OCI-M2 (cell line): ENCODE data around the gene XPNPEP1.
"Not testable (repeated sequence)": the region's sequence is repeated elsewhere in the genome, so short reads cannot be mapped to it uniquely, and the experiment has no call there.

ENCODE experiments used
- DNase-seq: peaks from one replicate; lab custom pipeline; 2025; ENCODE audit not compliant: unreplicated experiment; lab: John Stamatoyannopoulos, UW

Gene XPNPEP1

DNA sequence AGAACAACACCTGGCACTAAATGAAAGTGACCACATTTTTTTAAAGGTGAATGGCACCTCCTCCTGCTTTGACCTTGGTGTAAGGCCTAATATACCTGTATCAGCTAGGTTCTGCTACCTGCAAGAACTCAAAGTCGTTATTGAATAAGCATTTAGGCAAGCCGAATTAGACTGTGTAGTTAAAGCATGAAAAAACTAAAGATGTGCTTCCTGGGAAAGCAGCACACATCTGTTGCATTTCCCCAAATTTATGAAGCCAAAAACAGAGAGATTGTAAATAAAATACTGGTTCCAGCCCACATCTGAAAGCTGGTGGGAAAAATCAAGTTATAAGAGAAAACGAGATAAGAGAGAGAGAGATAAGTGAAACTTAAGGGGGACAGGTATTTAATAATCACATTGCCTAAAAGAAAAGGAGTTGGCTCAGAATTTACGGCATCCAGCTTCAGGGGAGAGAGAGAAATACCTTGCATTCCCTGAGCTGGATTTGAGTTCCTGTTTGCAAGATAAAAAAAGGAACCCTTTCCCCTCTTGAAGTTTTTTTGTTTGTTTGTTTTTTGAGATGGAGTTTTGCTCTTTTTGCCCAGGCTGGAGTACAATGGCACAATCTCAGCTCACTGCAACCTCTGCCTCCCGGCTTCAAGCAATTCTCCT lies 1.8 kb upstream of the XPNPEP1 start:
- no peak for DNase-seq

- no peak for DNase-seq
These were observed 776 bp upstream of the XPNPEP1 start for GRCh38 chr10:109924087-109924486.

GRCh38 chr10:109922358-109922975 lies 844 bp downstream of the XPNPEP1 start:
- no peak for DNase-seq

DNA sequence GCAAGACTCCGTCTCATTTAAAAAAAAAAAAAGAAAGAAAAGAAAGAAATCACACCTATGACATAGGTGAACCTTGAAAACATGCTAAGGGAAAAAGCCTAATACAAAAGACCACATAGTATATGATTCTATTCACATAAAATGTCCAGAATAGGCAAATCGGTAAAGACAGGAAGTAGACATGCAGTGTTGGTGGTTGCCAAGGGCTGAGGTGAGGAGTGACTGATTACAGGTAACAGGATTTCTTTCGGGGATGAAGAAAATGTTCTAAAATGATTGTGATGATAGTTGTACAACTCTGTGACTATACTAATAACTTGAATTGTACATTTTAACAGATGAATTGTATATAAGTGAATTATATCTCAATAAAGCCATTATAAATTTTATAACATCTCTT lies 3.3 kb downstream of the XPNPEP1 start:
- no peak for DNase-seq

DNA sequence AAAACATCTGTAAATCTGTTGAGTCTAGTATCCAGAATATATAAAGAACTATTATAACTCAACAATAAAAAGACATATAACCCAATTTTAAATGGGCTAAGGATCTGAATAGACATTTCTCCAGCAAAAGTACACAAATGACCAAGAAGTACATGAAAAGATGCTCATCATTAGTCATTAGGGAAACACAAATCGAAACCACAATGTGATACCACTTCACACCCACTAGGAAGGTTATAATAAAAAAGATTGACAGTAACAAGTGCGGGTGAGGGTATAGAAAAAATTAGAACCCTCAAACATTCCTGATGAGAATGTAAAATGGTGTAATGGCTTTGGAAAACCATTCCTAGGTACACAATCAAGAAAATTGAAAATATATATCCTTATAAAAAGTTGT lies 4.1 kb downstream of the XPNPEP1 start:
- no peak for DNase-seq

DNA sequence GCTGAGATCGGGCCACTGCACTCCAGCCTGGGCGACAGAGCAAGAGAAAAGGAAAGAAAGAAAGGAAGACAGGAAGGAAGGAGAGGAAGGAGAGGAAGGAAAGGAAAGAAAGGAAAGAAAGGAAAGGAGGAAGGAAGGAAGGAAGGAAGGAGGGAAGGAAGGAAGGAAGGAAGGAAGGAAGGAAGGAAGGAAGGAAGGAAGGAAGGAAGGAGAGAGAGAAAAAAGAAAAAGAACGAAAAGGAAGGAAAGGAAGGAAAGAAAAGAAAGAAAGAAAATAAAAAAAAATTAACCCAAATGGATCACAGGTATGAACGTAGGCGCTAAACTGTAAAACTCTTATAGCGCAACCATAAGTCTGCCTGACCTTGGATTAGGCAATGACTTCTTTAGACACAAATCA lies 4.6 kb downstream of the XPNPEP1 start:
- DNase-seq: not testable (repeated sequence)

DNA sequence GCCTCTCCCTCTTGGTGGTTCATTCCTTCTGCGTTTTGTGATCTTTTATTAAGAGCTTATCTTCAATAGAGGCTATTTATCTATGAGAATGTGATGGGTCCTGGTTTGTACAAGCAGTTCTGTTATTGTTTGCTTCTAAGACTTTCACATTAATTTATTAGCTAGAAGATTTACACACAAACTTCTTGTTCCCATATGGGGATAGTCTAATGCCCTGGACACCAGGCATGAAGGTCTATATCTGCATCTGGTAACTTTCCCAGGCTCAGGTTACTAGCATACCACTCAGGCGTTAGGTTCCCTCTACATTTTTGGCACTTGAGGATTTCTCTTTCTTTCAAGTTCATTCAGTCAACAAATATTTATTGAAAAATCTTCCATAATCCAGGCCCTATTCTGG lies 7.7 kb downstream of the XPNPEP1 start:
- no peak for DNase-seq

DNA sequence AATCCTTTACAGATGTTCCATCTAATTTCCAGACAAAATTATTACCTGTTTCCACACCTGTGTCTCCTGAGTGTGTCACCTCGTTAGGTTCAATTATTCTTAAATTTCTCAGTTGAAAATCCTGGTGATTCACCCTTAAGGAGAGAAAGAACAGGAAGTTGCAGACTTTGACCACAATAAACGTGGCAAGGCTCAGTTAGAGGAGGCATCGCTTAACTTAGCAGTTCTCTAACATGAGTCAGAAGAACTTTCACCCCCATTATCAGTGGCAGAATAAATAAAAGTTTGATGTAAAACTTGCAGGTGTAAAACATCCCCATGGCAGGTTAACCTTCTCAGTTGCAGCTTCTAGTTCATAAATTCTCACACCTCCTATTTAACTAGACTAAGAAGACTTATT lies 8.3 kb downstream of the XPNPEP1 start:
- no peak for DNase-seq

- no peak for DNase-seq
These were observed 9.9 kb downstream of the XPNPEP1 start for GRCh38 chr10:109913306-109913892.

- no peak for DNase-seq
These were observed 10.7 kb downstream of the XPNPEP1 start for GRCh38 chr10:109912335-109913281.

DNA sequence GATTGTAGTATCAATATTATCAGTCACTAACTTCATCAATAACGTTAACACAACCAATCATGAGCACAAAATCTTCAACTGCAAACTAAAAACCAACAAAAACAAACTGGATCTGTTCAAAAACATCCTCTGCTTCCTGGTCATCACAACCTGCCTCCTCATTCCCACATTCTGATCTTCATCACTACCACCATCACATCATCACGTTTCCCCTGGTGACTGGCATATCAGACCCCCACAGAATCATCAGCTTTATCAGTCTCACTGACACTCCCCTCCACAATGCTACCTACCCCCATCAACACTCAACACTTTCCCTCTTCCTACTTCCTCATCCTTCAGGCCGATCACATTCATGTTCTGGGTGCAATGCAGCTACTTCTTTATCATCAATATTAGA lies 11.4 kb downstream of the XPNPEP1 start:
- no peak for DNase-seq

DNA sequence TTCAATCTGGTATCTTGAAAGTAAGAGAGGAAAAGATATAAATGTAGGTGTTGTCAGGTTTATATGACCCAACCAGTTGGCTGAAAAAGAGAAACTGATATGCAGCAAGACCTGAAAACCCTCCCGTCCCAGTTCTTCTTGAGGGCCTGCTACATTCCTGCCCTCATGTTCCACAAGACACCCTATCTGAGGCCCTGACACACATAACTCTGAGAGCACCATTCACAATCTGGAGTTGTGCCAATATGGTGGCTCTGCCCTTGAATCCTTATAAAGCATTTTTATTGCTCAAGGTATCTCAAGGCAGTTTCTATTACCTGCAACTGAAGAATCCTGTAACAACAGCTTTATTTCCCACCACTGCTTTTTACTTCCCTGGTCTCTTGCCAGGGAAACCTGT lies 17.0 kb downstream of the XPNPEP1 start:
- no peak for DNase-seq

DNA sequence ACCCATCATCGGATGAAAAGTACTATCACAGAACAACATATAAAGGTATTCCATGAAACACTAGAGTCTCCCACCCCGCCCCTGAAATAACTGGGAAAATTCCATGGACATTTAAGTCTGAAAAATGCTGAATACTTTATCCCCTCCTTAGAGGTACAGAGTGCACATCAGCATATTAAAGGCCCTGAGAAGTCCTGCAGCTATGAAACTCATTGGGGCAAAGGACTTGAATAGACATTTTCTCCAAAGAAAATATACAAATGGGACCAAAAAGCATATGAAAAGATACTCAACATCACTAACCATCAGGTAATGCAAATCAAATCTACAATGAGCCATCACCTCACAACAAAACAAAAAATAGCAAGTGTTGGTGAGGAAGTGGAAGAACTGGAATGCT lies 18.9 kb downstream of the XPNPEP1 start:
- DNase-seq: no peak

GRCh38 chr10:109902992-109903947 lies 20.0 kb downstream of the XPNPEP1 start:
- DNase-seq: no peak

- DNase-seq: no peak
These were observed 23.7 kb downstream of the XPNPEP1 start for GRCh38 chr10:109899356-109900331.

DNA sequence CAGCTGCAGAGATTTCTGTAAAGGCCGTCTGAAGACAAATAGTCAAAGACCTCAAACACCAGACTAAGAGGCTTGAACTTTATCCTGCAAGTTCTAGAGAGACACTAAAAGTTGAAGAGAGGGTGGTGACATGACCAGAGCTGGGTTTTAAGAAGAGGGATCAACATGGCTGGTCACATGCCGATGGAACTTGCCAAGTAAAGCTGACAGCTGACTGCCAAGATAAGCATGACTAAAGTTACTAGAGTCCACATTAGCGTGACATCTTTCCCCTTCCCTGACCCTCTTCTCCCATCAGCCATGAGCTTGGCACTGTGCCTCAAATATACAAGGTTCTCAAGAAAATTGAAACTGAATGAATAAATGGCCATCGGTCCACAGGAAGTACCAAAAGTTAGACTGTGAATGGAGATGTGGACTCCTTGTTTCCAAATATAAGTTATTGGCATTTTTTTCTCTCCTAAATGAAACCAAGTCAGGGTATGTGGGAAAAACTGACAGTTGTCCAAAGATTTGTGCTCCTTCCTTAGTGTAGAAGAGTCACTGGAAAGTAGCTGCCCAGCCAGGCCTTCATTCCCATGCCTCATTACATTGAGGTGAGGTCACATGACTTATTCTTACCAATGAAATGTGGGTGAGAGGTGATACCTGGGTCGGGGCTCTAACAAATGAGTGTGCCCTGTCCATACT lies 24.5 kb downstream of the XPNPEP1 start:
- no peak for DNase-seq

GRCh38 chr10:109898007-109898406 lies 25.3 kb downstream of the XPNPEP1 start:
- no peak for DNase-seq

GRCh38 chr10:109895848-109896247 lies 27.5 kb downstream of the XPNPEP1 start:
- DNase-seq: no peak
